Vagina (tissue), 2 donors: ENCODE results near the gene BAG1. TPM values are rescaled to one million over a fixed set of nuclear protein-coding genes. Genes with fewer than 3 reads are reported as not detected.
A peak's percentile ranks its signal among the peaks of the same experiment; 100 is the strongest.

Experiments
- DNase-seq, 2 donors: peaks; one replicate each; pipeline ENCODE4 v3.0.0-alpha.2; 2017; ENCODE audit errors: extremely low spot score in 2 of 2
- H3K27ac ChIP-seq: fragments of 200-600 bp; sonication (generic); one replicate; pipeline ENCODE4 v1.5.1; 2019
- H3K27me3 ChIP-seq: fragments of 200-600 bp; sonication (generic); one replicate; pipeline ENCODE4 v1.5.1; 2019
- H3K36me3 ChIP-seq, 2 donors: fragments of 200-600 bp; sonication (generic); one replicate each; pipeline ENCODE4 v1.5.1; 2017 to 2019
- H3K4me1 ChIP-seq: fragments of 200-600 bp; sonication (generic); one replicate; pipeline ENCODE4 v1.5.1; 2019
- H3K4me3 ChIP-seq, 2 donors: fragments of 200-600 bp; sonication (generic); 1 replicate in 1 of 2; 2 replicates in 1 of 2; pipeline ENCODE4 v1.5.1; 2016 to 2019
- H3K9me3 ChIP-seq: fragments of 200-600 bp; sonication (generic); one replicate; pipeline ENCODE4 v1.5.1; 2019
- POLR2A ChIP-seq, 2 donors: fragments of 450-650 bp; IDR thresholded peaks; one replicate each; pipeline ENCODE4 v1.6.1; 2017; ENCODE audit warnings: antibody characterized with exemption in 2 of 2, mild to moderate bottlenecking in 2 of 2, moderate library complexity in 2 of 2
- POLR2AphosphoS5 ChIP-seq, 2 donors: sonication (generic); formaldehyde crosslinking; IDR thresholded peaks; one replicate each; pipeline ENCODE4 v1.9.0; 2017; ENCODE audit warnings: antibody characterized with exemption in 2 of 2, mild to moderate bottlenecking in 2 of 2, low read depth in 1 of 2; ENCODE audit not compliant: insufficient read depth in 1 of 2
- intact Hi-C: fragments of 100-400 bp; cut with DNase I; formaldehyde crosslinking; loops from one replicate; pipeline ENCODE4 v1.15.1; 2023
- total RNA-seq: library from RNA; depleted of rRNA; stranded (reverse); fragments of >200 nt; gene quantifications from one replicate; pipeline ENCODE4 v1.2.3, GENCODE V29; 2016
- TF ChIP-seq, protein P1 (sequence below), 3 experiments: fragments of 450-650 bp in 2 of 3; fragments of 200-600 bp in 1 of 3; sonication (generic) in 1 of 3; IDR thresholded peaks; one replicate each; pipeline ENCODE4 v1.5.1; 2017 to 2019; ENCODE audit warnings: antibody characterized with exemption in 3 of 3, mild to moderate bottlenecking in 2 of 3, moderate library complexity in 2 of 3

BAG1 gene
- total RNA-seq, 1 donor from 2014 or later: 127 TPM

DNA sequence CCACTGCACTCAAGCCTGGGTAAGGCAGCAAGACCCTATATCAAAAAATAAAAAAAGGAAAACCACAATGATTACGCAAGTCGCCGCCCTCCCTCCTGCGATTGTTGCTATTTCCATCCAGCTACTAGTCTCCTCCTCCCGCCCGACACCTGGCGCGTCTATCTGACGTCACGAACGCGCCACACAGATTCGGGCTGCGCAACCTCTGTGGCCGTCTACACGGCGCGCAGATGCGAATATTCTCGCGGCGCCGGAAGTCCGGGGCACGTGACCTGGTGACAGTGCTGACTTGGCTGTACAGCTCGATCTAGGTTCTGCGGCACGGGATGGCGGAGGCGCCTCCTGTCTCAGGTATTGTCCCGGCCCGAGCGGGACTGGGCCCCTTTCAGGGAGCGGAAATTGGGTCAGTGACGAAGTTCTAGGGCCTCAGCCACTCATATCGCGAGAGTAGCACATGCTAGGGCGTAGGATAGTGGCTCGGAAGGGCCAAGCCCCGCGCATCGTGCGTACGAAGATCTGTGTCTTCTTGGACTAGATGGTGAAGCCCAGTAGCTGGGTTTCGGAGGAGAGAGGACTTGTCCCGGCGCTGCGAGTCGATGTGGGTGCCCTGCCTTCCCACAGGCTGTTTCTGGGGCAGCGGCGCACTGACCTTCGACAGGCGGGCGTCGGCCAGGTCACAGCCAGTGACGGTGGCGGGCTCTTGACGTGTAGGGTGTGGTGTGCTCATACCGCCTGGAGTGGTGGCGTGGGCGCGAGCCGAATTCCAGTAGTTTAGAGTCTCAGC lies 25.9 kb upstream of the BAG1 start, which contains the start of gene NFX1:
Gene NFX1, plus strand, starts transcription at position 270 of the 784 bp plus-strand sequence. Its CDS starts 57 bp downstream, at position 327.
- Histone ChIP-seq H3K4me3 (peak within 1 kb of the TSS; percentile 70 to 73), H3K27ac (peak within 1 kb of the TSS; percentile 98), H3K36me3 (peaks cover 0 to 10% of the 10 kb centered on the region in 2 donors), H3K27me3 (no peaks in the 10 kb centered on the region), H3K9me3 (no peaks in the 10 kb centered on the region), H3K4me1 (peaks cover 46% of the 10 kb centered on the region)
- peak in 1 of 2 donors; percentile 99 for DNase-seq
- intact Hi-C loops: no loop called here
- TF ChIP-seq POLR2AphosphoS5 (IDR thresholded peaks at IDR 0.05; ENCODE audit: insufficient read depth in 1 of 2, low read depth in 1 of 2) (peak; percentile 100), POLR2A (IDR thresholded peaks at IDR 0.05) (peak; percentile 77 to 80)
- TF ChIP-seq, protein P1, sequence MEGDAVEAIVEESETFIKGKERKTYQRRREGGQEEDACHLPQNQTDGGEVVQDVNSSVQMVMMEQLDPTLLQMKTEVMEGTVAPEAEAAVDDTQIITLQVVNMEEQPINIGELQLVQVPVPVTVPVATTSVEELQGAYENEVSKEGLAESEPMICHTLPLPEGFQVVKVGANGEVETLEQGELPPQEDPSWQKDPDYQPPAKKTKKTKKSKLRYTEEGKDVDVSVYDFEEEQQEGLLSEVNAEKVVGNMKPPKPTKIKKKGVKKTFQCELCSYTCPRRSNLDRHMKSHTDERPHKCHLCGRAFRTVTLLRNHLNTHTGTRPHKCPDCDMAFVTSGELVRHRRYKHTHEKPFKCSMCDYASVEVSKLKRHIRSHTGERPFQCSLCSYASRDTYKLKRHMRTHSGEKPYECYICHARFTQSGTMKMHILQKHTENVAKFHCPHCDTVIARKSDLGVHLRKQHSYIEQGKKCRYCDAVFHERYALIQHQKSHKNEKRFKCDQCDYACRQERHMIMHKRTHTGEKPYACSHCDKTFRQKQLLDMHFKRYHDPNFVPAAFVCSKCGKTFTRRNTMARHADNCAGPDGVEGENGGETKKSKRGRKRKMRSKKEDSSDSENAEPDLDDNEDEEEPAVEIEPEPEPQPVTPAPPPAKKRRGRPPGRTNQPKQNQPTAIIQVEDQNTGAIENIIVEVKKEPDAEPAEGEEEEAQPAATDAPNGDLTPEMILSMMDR (IDR thresholded peaks at IDR 0.05): no peak

DNA sequence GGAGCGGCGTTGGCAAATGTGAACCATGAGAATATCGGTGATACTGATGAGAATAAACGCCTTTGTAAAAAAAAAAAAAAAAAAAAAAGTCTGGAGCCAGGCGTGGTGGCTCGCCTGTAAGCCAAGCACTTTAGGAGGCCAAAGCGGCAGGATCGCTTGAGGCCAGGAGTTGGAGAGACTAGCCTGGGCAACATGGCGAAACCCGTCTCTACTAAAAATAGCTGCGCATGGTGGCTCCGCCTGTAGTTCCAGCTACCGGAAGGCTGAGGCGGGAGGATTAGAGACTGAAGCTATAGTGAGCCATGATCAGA lies 25.4 kb upstream of the BAG1 start:
- Histone ChIP-seq H3K27me3 (no peaks in the 10 kb centered on the region), H3K27ac (peak overlapping the region; percentile 98), H3K4me3 (peak overlapping the region; percentile 70 to 73), H3K4me1 (peaks cover 44% of the 10 kb centered on the region), H3K36me3 (peaks cover 0 to 7% of the 10 kb centered on the region in 2 donors), H3K9me3 (no peaks in the 10 kb centered on the region)
- intact Hi-C loops: no loop called here
- DNase-seq: no peak
- TF ChIP-seq, protein P1 (IDR thresholded peaks at IDR 0.05): no peak
- TF ChIP-seq POLR2AphosphoS5 (IDR thresholded peaks at IDR 0.05; ENCODE audit: insufficient read depth in 1 of 2, low read depth in 1 of 2) (no peak), POLR2A (IDR thresholded peaks at IDR 0.05) (no peak)

DNA sequence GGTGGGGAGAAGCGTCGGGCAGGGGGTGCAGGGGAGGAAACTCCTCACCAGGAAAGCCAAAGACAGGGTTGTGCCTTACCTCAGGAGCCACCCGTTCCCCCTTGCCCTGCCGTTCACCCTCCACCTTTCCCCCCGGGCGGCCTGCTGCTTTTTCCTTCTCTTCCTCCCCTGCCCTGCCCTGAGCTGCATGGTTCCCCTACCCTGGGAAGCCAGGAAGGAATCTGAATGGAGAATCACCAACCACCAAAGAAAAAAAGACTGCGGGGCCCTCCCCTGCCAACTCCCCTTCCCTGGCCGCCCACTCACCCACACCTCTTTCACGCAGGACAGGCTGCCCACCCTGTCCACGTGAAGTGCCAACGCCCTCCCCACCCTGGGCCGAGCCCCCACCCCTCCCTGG lies 25.0 kb upstream of the BAG1 start:
- H3K4me1 ChIP-seq: peaks cover 40% of the 10 kb centered on the region
- peak overlapping the region; percentile 98 for H3K27ac ChIP-seq
- intact Hi-C loops: no loop called here
- H3K27me3 ChIP-seq: no peaks in the 10 kb centered on the region
- no peak for DNase-seq
- peak overlapping the region; percentile 70 to 73 for H3K4me3 ChIP-seq
- H3K9me3 ChIP-seq: no peaks in the 10 kb centered on the region
- peaks cover 0 to 3% of the 10 kb centered on the region in 2 donors for H3K36me3 ChIP-seq
- TF ChIP-seq, protein P1 (IDR thresholded peaks at IDR 0.05): no peak
- TF ChIP-seq POLR2A (IDR thresholded peaks at IDR 0.05) (no peak), POLR2AphosphoS5 (IDR thresholded peaks at IDR 0.05; ENCODE audit: insufficient read depth in 1 of 2, low read depth in 1 of 2) (no peak)

DNA sequence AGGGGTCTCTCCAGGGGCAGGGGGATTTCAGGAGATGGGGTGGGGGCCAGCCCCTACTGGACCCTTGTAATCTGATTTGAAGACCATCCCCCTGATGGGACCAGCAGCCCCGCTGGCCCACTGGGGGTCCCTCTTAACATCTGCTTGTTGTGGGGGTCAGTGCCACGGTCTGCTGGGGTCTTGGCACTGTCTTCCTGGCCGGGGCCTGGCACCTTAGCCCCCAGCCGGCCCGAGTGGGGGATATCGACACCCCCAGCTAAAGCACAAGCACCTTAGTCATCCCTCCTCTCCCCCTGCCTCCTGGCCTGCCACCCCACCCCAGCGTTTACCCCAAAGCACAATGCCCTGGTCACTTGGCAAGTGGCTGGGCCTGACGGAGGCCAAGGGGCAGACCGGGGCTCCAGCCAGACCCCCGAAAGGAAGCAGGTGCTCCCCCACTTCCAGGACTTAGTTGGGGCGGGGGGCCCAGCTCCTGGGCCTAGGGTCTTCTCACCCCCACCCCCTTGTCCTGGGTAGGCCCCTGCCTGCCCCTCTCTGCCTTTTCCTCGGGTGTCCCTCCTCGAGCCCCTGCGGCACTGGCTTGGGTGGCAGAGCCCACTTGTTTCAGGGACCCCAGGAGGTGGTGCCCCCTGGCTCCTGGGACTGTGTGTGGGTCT lies 24.4 kb upstream of the BAG1 start:
- Histone ChIP-seq H3K27me3 (no peaks in the 10 kb centered on the region), H3K27ac (peak overlapping the region; percentile 98), H3K4me3 (peak overlapping the region in 1 of 2 donors; percentile 70), H3K36me3 (no peaks in the 10 kb centered on the region), H3K4me1 (peaks cover 36% of the 10 kb centered on the region), H3K9me3 (no peaks in the 10 kb centered on the region)
- intact Hi-C loops: no loop called here
- TF ChIP-seq, protein P1 (IDR thresholded peaks at IDR 0.05): no peak
- TF ChIP-seq POLR2A (IDR thresholded peaks at IDR 0.05): no peak
- TF ChIP-seq POLR2AphosphoS5 (IDR thresholded peaks at IDR 0.05; ENCODE audit: insufficient read depth in 1 of 2, low read depth in 1 of 2): no peak
- no peak for DNase-seq

DNA sequence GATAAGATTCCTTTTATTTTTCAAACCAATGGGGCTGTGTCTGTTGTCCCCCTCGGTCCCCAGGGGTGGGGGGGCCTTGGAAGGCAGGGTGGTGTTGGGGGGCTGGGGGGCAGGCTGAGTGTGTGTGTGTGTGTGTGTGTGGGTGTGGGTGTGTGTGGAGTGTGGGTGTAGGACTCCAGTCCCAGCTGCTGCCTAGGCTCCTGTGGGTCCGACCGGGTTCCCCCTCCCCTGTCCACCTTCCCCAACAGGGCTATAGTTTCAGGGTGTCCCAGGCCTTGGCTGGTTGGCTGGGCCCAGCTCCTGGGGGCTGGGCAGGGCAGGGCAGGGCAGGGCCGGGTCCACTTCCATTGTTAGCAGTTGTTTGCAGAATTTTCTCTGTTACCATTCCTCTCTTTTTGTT lies 23.7 kb upstream of the BAG1 start:
- Histone ChIP-seq H3K36me3 (no peaks in the 10 kb centered on the region), H3K4me3 (no peak overlapping the region), H3K27me3 (no peaks in the 10 kb centered on the region), H3K27ac (peak overlapping the region; percentile 98), H3K4me1 (peaks cover 33% of the 10 kb centered on the region), H3K9me3 (no peaks in the 10 kb centered on the region)
- TF ChIP-seq POLR2AphosphoS5 (IDR thresholded peaks at IDR 0.05; ENCODE audit: insufficient read depth in 1 of 2, low read depth in 1 of 2) (no peak), POLR2A (IDR thresholded peaks at IDR 0.05) (no peak)
- TF ChIP-seq, protein P1 (IDR thresholded peaks at IDR 0.05): no peak
- no peak for DNase-seq
- intact Hi-C loops: no loop called here
